NCI-H2029 treated with DMSO at 0.1 percent for 48 hours (cell line): ENCODE data around the gene ABCB7.
A peak's percentile ranks its signal among the peaks of the same experiment; 100 is the strongest.
"Not testable (repeated sequence)": the region's sequence is repeated elsewhere in the genome, so short reads cannot be mapped to it uniquely, and the experiment has no call there.

ENCODE experiments used
- DNase-seq: peaks from one replicate; lab custom pipeline; 2025; lab: John Stamatoyannopoulos, UW

Gene ABCB7

GRCh38 chrX:75155827-75156525, at the start of gene ABCB7:
ABCB7 (minus strand) TSS chrX:75156283; CDS start chrX:75156272, 11 bp downstream.
- DNase-seq, result peak; percentile 45

DNA sequence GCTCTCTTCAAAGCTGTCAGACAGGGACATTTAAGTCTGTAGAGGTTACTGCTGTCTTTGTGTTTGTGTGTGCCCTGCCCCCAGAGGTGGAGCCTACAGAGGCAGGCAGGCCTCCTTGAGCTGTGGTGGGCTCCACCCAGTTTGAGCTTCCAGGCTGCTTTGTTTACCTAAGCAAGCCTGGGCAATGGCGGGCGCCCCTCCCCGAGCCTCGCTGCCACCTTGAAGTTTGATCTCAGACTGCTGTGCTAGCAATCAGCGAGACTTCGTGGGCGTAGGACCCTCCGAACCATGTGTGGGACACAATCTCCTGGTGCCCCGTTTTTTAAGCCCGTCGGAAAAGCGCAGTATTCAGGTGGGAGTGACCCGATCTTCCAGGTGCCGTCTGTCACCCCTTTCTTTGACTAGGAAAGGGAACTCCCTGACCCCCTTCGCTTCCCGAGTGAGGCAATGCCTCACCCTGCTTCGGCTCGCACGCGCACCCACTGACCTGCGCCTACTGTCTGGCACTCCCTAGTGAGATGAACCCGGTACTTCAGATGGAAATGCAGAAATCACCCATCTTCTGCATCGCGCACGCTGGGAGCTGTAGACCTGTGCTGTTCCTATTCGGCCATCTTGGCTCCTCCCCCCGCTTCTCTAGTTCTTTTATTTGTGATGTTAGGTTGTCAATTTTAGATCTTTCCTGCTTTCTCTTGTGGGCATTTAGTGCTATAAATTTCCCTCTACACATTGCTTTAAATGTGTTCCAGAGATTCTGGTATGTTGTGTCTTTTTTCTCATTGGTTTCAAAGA, 32.5 kb upstream of the ABCB7 start:
- not testable (repeated sequence) for DNase-seq

GRCh38 chrX:75181721-75182120, 25.6 kb upstream of the ABCB7 start:
- no peak for DNase-seq

DNA sequence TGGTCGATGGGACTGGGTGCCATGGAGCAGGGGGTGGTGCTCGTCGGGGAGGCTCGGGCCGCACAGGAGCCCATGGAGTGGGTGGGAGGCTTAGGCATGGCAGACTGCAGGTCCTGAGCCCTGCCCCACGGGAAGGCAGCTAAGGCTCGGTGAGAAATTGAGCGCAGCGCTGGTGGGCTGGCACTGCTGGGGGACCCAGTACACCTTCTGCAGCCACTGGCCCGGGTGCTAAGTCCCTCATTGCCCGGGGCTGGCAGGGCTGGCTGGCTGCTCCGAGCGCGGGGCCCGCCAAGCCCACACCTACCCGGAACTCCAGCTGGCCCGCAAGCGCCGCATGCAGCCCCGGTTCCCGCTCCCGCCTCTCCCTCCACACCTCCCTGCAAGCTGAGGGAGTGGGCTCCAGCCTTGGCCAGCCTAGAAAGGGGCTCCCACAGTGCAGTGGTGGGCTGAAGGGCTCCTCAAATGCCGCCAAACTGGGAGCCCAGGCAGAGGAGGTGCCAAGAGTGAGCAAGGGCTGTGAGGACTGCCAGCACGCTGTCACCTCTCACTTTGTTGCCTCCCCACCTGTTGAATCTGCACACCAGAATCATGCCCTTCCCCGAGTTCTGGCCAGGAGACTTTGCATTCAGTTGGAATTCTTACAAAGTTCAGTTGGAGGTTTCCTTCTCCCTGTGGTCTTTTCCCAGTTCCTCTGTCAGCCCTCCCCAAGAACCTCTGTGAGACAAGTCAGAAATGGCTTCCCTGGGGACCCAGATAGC, 23.6 kb upstream of the ABCB7 start:
- not testable (repeated sequence) for DNase-seq

- not testable (repeated sequence) for DNase-seq
These were observed 16.3 kb upstream of the ABCB7 start for GRCh38 chrX:75172257-75172890.

- no peak for DNase-seq
These were observed 2.0 kb upstream of the ABCB7 start for GRCh38 chrX:75158054-75158453.

GRCh38 chrX:75156531-75156945, 455 bp upstream of the ABCB7 start:
- DNase-seq, result peak; percentile 29

DNA sequence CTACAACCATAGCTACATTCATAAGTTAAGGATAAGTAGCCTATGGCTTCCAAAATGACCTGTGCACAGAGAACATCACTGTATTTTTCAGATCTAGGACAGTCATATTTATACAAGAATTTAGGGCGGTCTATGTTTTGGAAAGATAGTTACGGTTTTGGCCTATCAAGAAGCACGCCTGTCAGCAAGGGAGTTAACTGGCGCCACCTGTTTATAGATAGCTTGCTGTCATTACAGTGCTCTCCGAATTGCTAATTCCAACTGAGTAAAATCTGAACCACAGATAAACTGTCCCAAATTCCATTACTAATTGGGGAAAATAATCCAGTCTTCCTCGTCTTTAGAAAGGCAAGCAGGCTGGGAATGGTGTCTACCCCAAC, 646 bp downstream of the ABCB7 start:
- no peak for DNase-seq

DNA sequence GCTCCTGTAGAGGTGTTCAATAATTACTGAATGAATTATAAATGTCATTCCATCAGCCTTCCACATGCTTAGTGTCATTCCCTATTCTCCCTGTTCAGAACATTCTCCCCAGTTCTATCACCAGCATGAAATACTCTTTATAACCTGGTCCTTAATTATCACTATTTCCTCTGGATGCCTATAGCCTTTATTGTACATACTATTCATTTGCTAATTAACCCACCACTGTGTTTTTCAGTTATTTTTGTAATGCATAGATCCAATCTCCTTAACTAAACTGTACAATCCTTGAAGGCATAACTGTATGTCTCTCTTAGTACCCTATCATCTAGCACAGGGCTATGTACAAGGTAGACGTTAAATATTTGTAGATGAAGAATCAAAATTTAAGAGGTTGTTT, 1.2 kb downstream of the ABCB7 start:
- no peak for DNase-seq

- no peak for DNase-seq
These were observed 4.1 kb downstream of the ABCB7 start for GRCh38 chrX:75151827-75152592.

- DNase-seq, result no peak
These were observed 6.4 kb downstream of the ABCB7 start for GRCh38 chrX:75149654-75150053.

DNA sequence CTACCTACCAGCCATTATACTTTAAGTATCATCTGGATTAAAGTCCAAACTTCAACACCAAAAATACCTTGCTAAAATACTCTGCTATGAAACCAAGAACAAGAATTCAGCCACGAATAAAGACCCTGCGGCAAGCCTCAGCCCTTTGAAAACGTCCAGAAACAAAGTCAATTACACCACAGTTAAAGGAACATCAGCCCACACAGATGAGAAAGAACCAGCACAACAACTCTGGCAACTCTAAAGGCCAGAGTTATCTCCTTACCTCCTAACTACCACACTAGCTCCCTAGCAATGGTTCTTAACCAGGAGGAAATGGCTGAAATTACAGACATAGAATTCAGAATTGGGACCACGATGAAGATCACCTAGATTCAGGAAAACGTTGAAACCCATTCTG, 23.4 kb downstream of the ABCB7 start:
- no peak for DNase-seq

DNA sequence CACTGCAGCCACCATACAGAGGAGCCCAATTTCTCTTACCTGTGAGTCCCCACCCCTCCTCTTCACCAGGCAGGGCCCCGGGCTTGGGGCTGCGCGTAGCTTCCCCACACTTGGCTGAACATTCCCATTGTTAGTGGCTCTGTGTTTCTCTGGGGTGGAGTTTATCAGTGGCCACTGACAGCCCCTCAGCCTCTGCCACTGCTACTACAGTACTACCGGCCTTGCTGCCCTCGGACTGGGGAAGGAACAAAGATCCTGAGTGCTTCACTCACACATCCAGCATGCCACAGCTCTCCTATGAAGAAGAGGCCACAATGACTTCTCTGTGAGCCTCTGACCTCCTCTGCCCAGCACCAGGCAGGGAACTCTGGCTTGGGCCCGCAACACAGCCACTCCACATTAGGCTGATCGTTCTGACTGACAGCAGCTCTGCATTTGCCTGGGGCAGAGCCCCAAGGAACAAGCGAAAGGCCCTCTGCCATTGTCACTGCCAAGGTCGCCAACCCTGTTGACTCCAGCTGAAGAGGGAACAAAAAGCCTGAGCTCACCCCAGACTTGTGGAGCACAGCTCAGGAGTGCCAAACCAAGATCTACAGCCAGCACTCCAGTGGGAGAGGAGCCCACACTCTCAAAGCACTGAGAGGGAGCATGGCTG, 24.0 kb downstream of the ABCB7 start:
- no peak for DNase-seq

GRCh38 chrX:75129069-75129468, 27.0 kb downstream of the ABCB7 start:
- DNase-seq, result not testable (repeated sequence)

- DNase-seq, result no peak
These were observed 37.8 kb downstream of the ABCB7 start for GRCh38 chrX:75118296-75118695.

GRCh38 chrX:75115707-75116413, 40.2 kb downstream of the ABCB7 start:
- DNase-seq, result no peak

GRCh38 chrX:75114638-75115037, 41.4 kb downstream of the ABCB7 start:
- DNase-seq, result no peak

DNA sequence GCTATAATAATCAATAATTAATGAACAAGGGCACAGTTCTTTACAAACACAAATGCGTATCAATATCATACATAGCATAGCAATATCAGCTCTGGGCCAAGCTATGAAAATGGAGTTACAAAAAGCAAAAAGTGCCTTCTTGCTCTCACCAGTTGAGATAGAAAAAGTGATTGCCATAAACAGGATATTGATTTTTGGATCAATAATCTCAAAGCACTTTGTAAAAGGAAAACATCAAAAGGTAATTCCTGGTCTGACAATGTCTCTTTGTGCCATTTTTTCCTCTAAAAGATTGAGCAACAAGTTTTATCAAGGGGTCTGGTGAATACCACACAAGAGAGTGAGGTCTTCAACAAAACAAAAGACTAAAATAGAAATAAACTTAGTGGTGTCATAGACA, 42.4 kb downstream of the ABCB7 start:
- DNase-seq, result no peak

GRCh38 chrX:75107863-75108509, 48.1 kb downstream of the ABCB7 start:
- DNase-seq, result no peak

GRCh38 chrX:75106772-75107171, 49.3 kb downstream of the ABCB7 start:
- DNase-seq, result no peak
